Uterus (tissue), 4 donors: ENCODE results near the gene DCC. TPM values are rescaled to one million over a fixed set of nuclear protein-coding genes. Genes with fewer than 3 reads are reported as not detected.

Source experiments
- DNase-seq, 2 donors: peaks; one replicate each; pipeline ENCODE4 v3.0.0-alpha.2; 2019 to 2020
- H3K27ac ChIP-seq, 2 donors: fragments of 200-600 bp; sonication (generic); 1 replicate in 1 of 2; 2 replicates in 1 of 2; pipeline ENCODE4 v1.5.1; 2016 to 2018
- H3K27me3 ChIP-seq, 2 donors: fragments of 200-600 bp; sonication (generic); one replicate each; pipeline ENCODE4 v1.5.1; 2018 to 2019; ENCODE audit warnings: control low read depth in 1 of 2
- H3K36me3 ChIP-seq, 2 donors: fragments of 200-600 bp; sonication (generic); one replicate each; pipeline ENCODE4 v1.5.1; 2019; ENCODE audit warnings: control low read depth in 1 of 2
- H3K4me1 ChIP-seq, 2 donors: fragments of 200-600 bp; sonication (generic); one replicate each; pipeline ENCODE4 v1.5.1; 2018 to 2019; ENCODE audit warnings: control low read depth in 1 of 2
- H3K4me3 ChIP-seq, 2 donors: fragments of 200-600 bp; sonication (generic); 1 replicate in 1 of 2; 2 replicates in 1 of 2; pipeline ENCODE4 v1.5.1; 2018 to 2019; ENCODE audit warnings: mild to moderate bottlenecking in 1 of 2
- H3K9me3 ChIP-seq, 2 donors: fragments of 200-600 bp; sonication (generic); one replicate each; pipeline ENCODE4 v1.5.1; 2019; ENCODE audit warnings: control low read depth in 1 of 2
- CTCF ChIP-seq, 4 experiments: fragments of 200-600 bp in 2 of 4; fragments of 450-650 bp in 2 of 4; sonication (generic) in 2 of 4; IDR thresholded peaks; one replicate each; pipeline ENCODE4 v1.5.1; 2016 to 2019; ENCODE audit warnings: antibody characterized with exemption in 4 of 4, mild to moderate bottlenecking in 2 of 4, moderate library complexity in 1 of 4
- POLR2A ChIP-seq, 2 donors: fragments of 450-650 bp; IDR thresholded peaks; one replicate each; pipeline ENCODE4 v1.6.1; 2016; ENCODE audit warnings: antibody characterized with exemption in 2 of 2, mild to moderate bottlenecking in 1 of 2, moderate library complexity in 1 of 2
- intact Hi-C: fragments of 100-400 bp; cut with DNase I; formaldehyde crosslinking; loops from one replicate; pipeline ENCODE4 v1.15.1; 2023; ENCODE audit warnings: low total_unique reads
- total RNA-seq, 4 donors: library from RNA; depleted of rRNA in 3 of 4; stranded (reverse); fragments of >200 nt in 3 of 4; gene quantifications; one replicate each; pipeline versions ENCODE4 v1.1.0 to v1.2.4, GENCODE V29; 2014 to 2023
- donor health status: DM: yes; HTN: yes; CAD: no.

Gene DCC
- total RNA-seq, 4 donors from 2014 or later = 0.40 to 3.2 TPM; not detected in 2

GRCh38 chr18:52861558-52861957, 521.6 kb downstream of the DCC start:
- Histone ChIP-seq H3K9me3 (no peaks in the 10 kb centered on the region), H3K27ac (no peak overlapping the region)
- no peak for DNase-seq

GRCh38 chr18:52869349-52869923, 529.4 kb downstream of the DCC start:
- no peaks in the 10 kb centered on the region for H3K4me1 ChIP-seq
- H3K4me3 ChIP-seq = no peak overlapping the region
- TF ChIP-seq CTCF (IDR thresholded peaks at IDR 0.05) = no peak
- TF ChIP-seq POLR2A (IDR thresholded peaks at IDR 0.05) = no peak
- DNase-seq = no peak
- intact Hi-C loops = no loop called here
- H3K27me3 ChIP-seq = no peaks in the 10 kb centered on the region
- H3K9me3 ChIP-seq = no peaks in the 10 kb centered on the region
- H3K36me3 ChIP-seq = no peaks in the 10 kb centered on the region
- no peak overlapping the region for H3K27ac ChIP-seq

More at GRCh38 chr18:52861558-52861957, 521.6 kb downstream of the DCC start:
- Histone ChIP-seq H3K27me3 (no peaks in the 10 kb centered on the region), H3K4me3 (no peak overlapping the region), H3K36me3 (no peaks in the 10 kb centered on the region), H3K4me1 (no peaks in the 10 kb centered on the region)
- intact Hi-C loops = no loop called here
- TF ChIP-seq CTCF (IDR thresholded peaks at IDR 0.05) = no peak
- TF ChIP-seq POLR2A (IDR thresholded peaks at IDR 0.05) = no peak

- H3K9me3 ChIP-seq = no peaks in the 10 kb centered on the region
- no peaks in the 10 kb centered on the region for H3K4me1 ChIP-seq
- no peak overlapping the region for H3K27ac ChIP-seq
- no peak for TF ChIP-seq CTCF (IDR thresholded peaks at IDR 0.05)
- TF ChIP-seq POLR2A (IDR thresholded peaks at IDR 0.05) = no peak
- no peaks in the 10 kb centered on the region for H3K27me3 ChIP-seq
- H3K36me3 ChIP-seq = no peaks in the 10 kb centered on the region
- no peak for DNase-seq
- no peak overlapping the region for H3K4me3 ChIP-seq
- intact Hi-C loops = no loop called here
Measured at GRCh38 chr18:52869942-52870907, 530.2 kb downstream of the DCC start.

GRCh38 chr18:52874774-52875173, 534.8 kb downstream of the DCC start:
- no peaks in the 10 kb centered on the region for H3K9me3 ChIP-seq
- no peak overlapping the region for H3K4me3 ChIP-seq
- no peak overlapping the region for H3K27ac ChIP-seq

More at GRCh38 chr18:52874774-52875173, 534.8 kb downstream of the DCC start:
- no peaks in the 10 kb centered on the region for H3K27me3 ChIP-seq
- H3K36me3 ChIP-seq = no peaks in the 10 kb centered on the region
- TF ChIP-seq CTCF (IDR thresholded peaks at IDR 0.05) = no peak
- no peaks in the 10 kb centered on the region for H3K4me1 ChIP-seq
- DNase-seq = no peak
- intact Hi-C loops = no loop called here
